Measurements from ENCODE around the gene IL17RD. TPM values are rescaled to one million over a fixed set of nuclear protein-coding genes. Genes with fewer than 3 reads are reported as not detected.
"Not testable (repeated sequence)": the region's sequence is repeated elsewhere in the genome, so short reads cannot be mapped to it uniquely, and the experiment has no call there.

Gene IL17RD
- total and polyA plus RNA-seq, 2 experiments from 2014 or later, result 0.34 to 1.2 TPM

DNA sequence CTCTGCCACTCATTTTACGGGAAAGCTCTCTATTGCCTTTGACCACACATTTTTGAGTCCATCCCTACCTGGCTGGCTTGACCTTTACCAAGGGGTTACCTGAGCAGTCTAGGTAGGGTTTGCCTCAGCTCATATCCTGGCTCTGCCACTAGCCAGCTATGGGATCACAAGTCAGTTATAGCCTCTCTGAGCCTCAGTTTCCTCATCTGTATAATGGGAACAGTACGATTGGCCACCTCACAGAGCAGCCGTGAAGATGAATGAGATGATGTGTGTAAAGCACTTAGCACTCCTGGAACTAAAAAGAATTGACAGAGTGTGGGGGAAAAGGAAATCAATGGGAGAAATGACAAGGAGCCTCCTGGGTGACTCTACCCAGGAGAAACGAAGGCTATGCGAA lies 76.7 kb downstream of the IL17RD start:
- H3K9ac ChIP-seq, result no peak overlapping the region
- peaks cover 9% of the 10 kb centered on the region; the same call in 1 of the 2 replicates for H3F3A ChIP-seq (ENCODE audit: insufficient read depth)
- no peak for DNase-seq
- no peaks in the 10 kb centered on the region for H3K9me2 ChIP-seq (ENCODE audit: insufficient read depth)
- no peaks in the 10 kb centered on the region for H4K20me1 ChIP-seq (ENCODE audit: insufficient read depth)
- H3K9me3 ChIP-seq (ENCODE audit: low read depth), result no peaks in the 10 kb centered on the region
- no peak overlapping the region for H3K27ac ChIP-seq
- peaks cover 12% of the 10 kb centered on the region for H3K4me1 ChIP-seq (ENCODE audit: insufficient read depth)
- in situ Hi-C loops (cut with MboI), result no loop called here
- no peaks in the 10 kb centered on the region for H3K79me2 ChIP-seq (ENCODE audit: insufficient read depth)
- TF ChIP-seq EZH2 (IDR thresholded peaks at IDR 0.05; ENCODE audit: insufficient read depth, poor library complexity, severe bottlenecking), result no peak
- no peak for TF ChIP-seq EZH2phosphoT487 (IDR thresholded peaks at IDR 0.05; ENCODE audit: insufficient read depth, low read depth)
- no peak overlapping the region for H3K4me2 ChIP-seq (ENCODE audit: unreplicated experiment)
- no peaks in the 10 kb centered on the region for H3K36me3 ChIP-seq (ENCODE audit: low read depth)
- H3K27me3 ChIP-seq (replicated peaks; ENCODE audit: insufficient read depth), result no peaks in the 10 kb centered on the region
- H2AFZ ChIP-seq, result no peak overlapping the region
- no peak overlapping the region for H3K4me3 ChIP-seq
- 87 to 92% methylated on average over 5 of the region's 5 CpGs for WGBS, 2 experiments (ENCODE audit: low coverage in 1 of 2, low lambda C conversion rate in 2 of 2, missing lambda C conversion rate in 2 of 2)

DNA sequence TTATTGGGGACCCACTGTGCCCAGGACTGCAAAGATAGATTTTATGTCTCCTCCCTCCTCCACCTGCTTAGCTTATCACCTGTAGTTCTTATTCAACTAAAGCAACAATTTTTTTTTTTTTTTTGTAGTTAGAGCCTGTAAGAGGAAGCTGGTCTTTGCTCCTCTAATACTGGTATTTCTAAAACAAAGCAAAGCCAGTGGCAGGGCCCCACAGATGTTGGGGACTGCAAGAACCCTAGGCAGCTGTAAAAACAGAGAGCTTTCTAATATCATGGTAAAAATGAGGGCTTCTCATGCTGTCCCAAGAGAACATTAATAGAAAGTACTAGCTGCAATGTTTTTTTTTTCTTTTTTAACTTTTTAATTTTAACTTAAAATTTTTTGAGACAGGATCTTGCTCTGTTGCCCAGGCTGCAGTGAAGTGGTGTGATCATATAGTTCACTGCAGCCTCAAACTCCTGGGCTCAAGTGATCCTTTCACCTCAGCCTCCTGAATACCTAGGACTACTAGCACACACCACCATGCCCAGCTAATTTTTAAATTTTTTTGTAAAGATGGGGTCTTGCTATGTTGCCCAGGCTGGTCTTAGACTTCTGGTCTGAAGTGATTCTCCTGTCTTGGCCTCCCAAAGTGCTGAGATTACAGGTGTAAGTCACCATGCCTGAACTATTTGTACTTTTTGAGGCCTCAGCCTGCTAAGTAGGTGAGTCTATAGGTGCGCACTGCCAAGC lies 77.6 kb downstream of the IL17RD start:
- no peak for DNase-seq
- no peak overlapping the region for H3K9ac ChIP-seq
- no peaks in the 10 kb centered on the region for H3K27me3 ChIP-seq (replicated peaks; ENCODE audit: insufficient read depth)
- peaks cover 12% of the 10 kb centered on the region for H3K4me1 ChIP-seq (ENCODE audit: insufficient read depth)
- H3F3A ChIP-seq (ENCODE audit: insufficient read depth), result peaks cover 9% of the 10 kb centered on the region; the same call in 1 of the 2 replicates
- H3K9me2 ChIP-seq (ENCODE audit: insufficient read depth), result no peaks in the 10 kb centered on the region
- no peak overlapping the region for H3K4me2 ChIP-seq (ENCODE audit: unreplicated experiment)
- no peaks in the 10 kb centered on the region for H3K79me2 ChIP-seq (ENCODE audit: insufficient read depth)
- WGBS, 2 experiments (ENCODE audit: low coverage in 1 of 2, low lambda C conversion rate in 2 of 2, missing lambda C conversion rate in 2 of 2), result 89 to 96% methylated on average over 1 of the region's 1 CpG
- H3K4me3 ChIP-seq, result no peak overlapping the region
- H3K9me3 ChIP-seq (ENCODE audit: low read depth), result no peaks in the 10 kb centered on the region
- H2AFZ ChIP-seq, result no peak overlapping the region
- H3K27ac ChIP-seq, result no peak overlapping the region
- no peaks in the 10 kb centered on the region for H4K20me1 ChIP-seq (ENCODE audit: insufficient read depth)
- TF ChIP-seq EZH2 (IDR thresholded peaks at IDR 0.05; ENCODE audit: insufficient read depth, poor library complexity, severe bottlenecking) (no peak), EZH2phosphoT487 (IDR thresholded peaks at IDR 0.05; ENCODE audit: insufficient read depth, low read depth) (no peak)
- H3K36me3 ChIP-seq (ENCODE audit: low read depth), result no peaks in the 10 kb centered on the region
- in situ Hi-C loops (cut with MboI), result no loop called here

DNA sequence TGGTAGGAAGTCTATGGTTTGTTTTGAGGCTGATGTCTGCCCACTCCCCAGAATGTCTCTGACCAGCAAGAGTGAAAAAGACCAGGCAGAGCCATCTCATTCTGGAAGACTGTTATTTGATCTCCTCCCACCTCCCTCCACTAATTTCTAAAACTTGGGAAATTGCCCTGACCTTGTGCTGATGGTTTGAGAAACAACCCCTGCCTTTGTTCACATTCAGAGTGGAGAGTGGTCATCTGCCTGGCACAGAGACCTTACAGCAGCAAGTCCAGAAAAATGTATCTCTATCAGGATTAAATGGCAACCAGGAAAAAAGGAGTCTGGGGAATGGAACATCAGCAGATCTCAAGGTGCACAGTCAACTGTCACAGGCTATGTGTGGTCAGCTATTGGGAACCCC lies 79.0 kb downstream of the IL17RD start:
- in situ Hi-C loops (cut with MboI), result no loop called here
- Histone ChIP-seq H3K4me2 (ENCODE audit: unreplicated experiment) (no peak overlapping the region), H4K20me1 (ENCODE audit: insufficient read depth) (no peaks in the 10 kb centered on the region), H3K4me1 (ENCODE audit: insufficient read depth) (peaks cover 3% of the 10 kb centered on the region; the same call in 1 of the 2 replicates), H3K4me3 (no peak overlapping the region), H3F3A (ENCODE audit: insufficient read depth) (peaks cover 7% of the 10 kb centered on the region; the same call in 1 of the 2 replicates), H3K36me3 (ENCODE audit: low read depth) (no peaks in the 10 kb centered on the region), H2AFZ (no peak overlapping the region), H3K9me3 (ENCODE audit: low read depth) (no peaks in the 10 kb centered on the region), H3K9me2 (ENCODE audit: insufficient read depth) (no peaks in the 10 kb centered on the region), H3K27ac (no peak overlapping the region), H3K9ac (no peak overlapping the region), H3K27me3 (replicated peaks; ENCODE audit: insufficient read depth) (no peaks in the 10 kb centered on the region), H3K79me2 (ENCODE audit: insufficient read depth) (no peaks in the 10 kb centered on the region)
- TF ChIP-seq EZH2phosphoT487 (IDR thresholded peaks at IDR 0.05; ENCODE audit: insufficient read depth, low read depth) (no peak), EZH2 (IDR thresholded peaks at IDR 0.05; ENCODE audit: insufficient read depth, poor library complexity, severe bottlenecking) (no peak)
- no peak for DNase-seq

GRCh38 chr3:57085211-57085610 lies 79.9 kb downstream of the IL17RD start:
- H3K36me3 ChIP-seq (ENCODE audit: low read depth), result no peaks in the 10 kb centered on the region
- no peak for DNase-seq
- in situ Hi-C loops (cut with MboI), result no loop called here
- TF ChIP-seq EZH2 (IDR thresholded peaks at IDR 0.05; ENCODE audit: insufficient read depth, poor library complexity, severe bottlenecking) (no peak), EZH2phosphoT487 (IDR thresholded peaks at IDR 0.05; ENCODE audit: insufficient read depth, low read depth) (no peak)
- H2AFZ ChIP-seq, result no peak overlapping the region
- H3K4me1 ChIP-seq (ENCODE audit: insufficient read depth), result no peaks in the 10 kb centered on the region
- no peaks in the 10 kb centered on the region for H3K79me2 ChIP-seq (ENCODE audit: insufficient read depth)
- WGBS, 2 experiments (ENCODE audit: low coverage in 1 of 2, low lambda C conversion rate in 2 of 2, missing lambda C conversion rate in 2 of 2), result 91 to 93% methylated on average over 4 of the region's 4 CpGs
- H3K4me2 ChIP-seq (ENCODE audit: unreplicated experiment), result no peak overlapping the region
- no peaks in the 10 kb centered on the region for H3F3A ChIP-seq (ENCODE audit: insufficient read depth)
- H4K20me1 ChIP-seq (ENCODE audit: insufficient read depth), result no peaks in the 10 kb centered on the region
- H3K9me2 ChIP-seq (ENCODE audit: insufficient read depth), result no peaks in the 10 kb centered on the region
- no peaks in the 10 kb centered on the region for H3K9me3 ChIP-seq (ENCODE audit: low read depth)
- no peak overlapping the region for H3K27ac ChIP-seq
- no peak overlapping the region for H3K4me3 ChIP-seq
- H3K27me3 ChIP-seq (replicated peaks; ENCODE audit: insufficient read depth), result no peaks in the 10 kb centered on the region
- no peak overlapping the region for H3K9ac ChIP-seq

GRCh38 chr3:57083266-57083995 lies 81.7 kb downstream of the IL17RD start:
- H3K4me1 ChIP-seq (ENCODE audit: insufficient read depth); H2AFZ ChIP-seq; DNase-seq; H3K36me3 ChIP-seq (ENCODE audit: low read depth); in situ Hi-C loops (cut with MboI); H3K9ac ChIP-seq; H3K4me3 ChIP-seq; H3K9me3 ChIP-seq (ENCODE audit: low read depth); H3K4me2 ChIP-seq (ENCODE audit: unreplicated experiment); H3F3A ChIP-seq (ENCODE audit: insufficient read depth); H4K20me1 ChIP-seq (ENCODE audit: insufficient read depth); H3K27me3 ChIP-seq (replicated peaks; ENCODE audit: insufficient read depth); H3K9me2 ChIP-seq (ENCODE audit: insufficient read depth); H3K27ac ChIP-seq; H3K79me2 ChIP-seq (ENCODE audit: insufficient read depth): not testable (repeated sequence)
- 95 to 98% methylated on average over 16 of the region's 16 CpGs for WGBS, 2 experiments (ENCODE audit: low coverage in 1 of 2, low lambda C conversion rate in 2 of 2, missing lambda C conversion rate in 2 of 2)

All from GM23248 (cell line).